ENCODE results near the gene DNM3.

DNM3 gene

DNA sequence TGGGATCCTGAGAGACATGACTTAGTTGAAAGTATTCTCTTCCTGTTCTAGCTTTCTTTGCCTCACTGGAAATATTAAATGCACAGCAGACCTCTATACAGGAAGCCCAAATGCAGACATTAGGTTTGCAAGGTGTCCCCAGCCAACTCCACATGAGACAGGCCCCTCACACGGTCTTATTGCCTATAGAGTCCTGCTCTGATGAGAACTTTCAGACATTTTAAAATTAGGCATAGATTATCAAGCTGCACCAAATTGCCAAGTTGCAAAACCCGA is 327.2 kb downstream of the DNM3 start:
- Histone ChIP-seq H3K14ac (ENCODE audit: low read length in 2 of 2) (no peak overlapping the region), H3K27me3 (ENCODE audit: control insufficient read depth in 1 of 2, insufficient read depth in 1 of 2, low read length in 2 of 2) (no peaks in the 10 kb centered on the region), H2BK12ac (ENCODE audit: low read length in 2 of 2) (peak overlapping the region in 1 of 2 experiments; percentile 52), H2BK120ac (ENCODE audit: low read depth, low read length) (no peak overlapping the region), H3K27ac (ENCODE audit: low read length, poor library complexity, severe bottlenecking) (peak overlapping the region; percentile 98), H2BK15ac (ENCODE audit: low read depth, poor library complexity, severe bottlenecking) (no peak overlapping the region), H3K9ac (ENCODE audit: low read length) (no peak overlapping the region), H3K4me2 (ENCODE audit: low read length, poor library complexity, severe bottlenecking) (peak overlapping the region; percentile 39), H3K36me3 (ENCODE audit: control insufficient read depth in 1 of 2, insufficient read depth in 2 of 2, low read depth in 1 of 2, low read length in 2 of 2) (no peaks in the 10 kb centered on the region), H2AK5ac (ENCODE audit: low read length, severe bottlenecking) (peak overlapping the region; percentile 92), H3K18ac (ENCODE audit: low read depth in 1 of 2, low read length in 2 of 2) (peak overlapping the region in 1 of 2 experiments; percentile 37), H3K4me3 (ENCODE audit: insufficient read depth in 1 of 2, low read depth in 1 of 2, low read length in 2 of 2) (no peak overlapping the region), H2BK5ac (ENCODE audit: low read depth, low read length, poor library complexity, severe bottlenecking) (peak overlapping the region; percentile 82), H4K8ac (ENCODE audit: low read length) (no peak overlapping the region), H3K79me1 (replicated peaks; ENCODE audit: low read length, poor library complexity, severe bottlenecking) (no peaks in the 10 kb centered on the region), H4K91ac (ENCODE audit: low read length) (peak overlapping the region; percentile 39), H2AFZ (ENCODE audit: low read depth, low read length) (no peak overlapping the region), H3K9me3 (ENCODE audit: control insufficient read depth, low read length) (no peaks in the 10 kb centered on the region), H3K4ac (ENCODE audit: low read depth in 1 of 2, low read length in 2 of 2) (no peak overlapping the region), H3K4me1 (ENCODE audit: control insufficient read depth, insufficient read depth, low read depth, low read length) (peaks cover 3% of the 10 kb centered on the region), H3K23ac (ENCODE audit: low read length in 2 of 2) (no peak overlapping the region)
- WGBS: 61% methylated on average over 2 of the region's 2 CpGs
- no peak for DNase-seq

- no peak for DNase-seq
Measured at GRCh38 chr1:172169836-172170235, 328.5 kb downstream of the DNM3 start.

DNA sequence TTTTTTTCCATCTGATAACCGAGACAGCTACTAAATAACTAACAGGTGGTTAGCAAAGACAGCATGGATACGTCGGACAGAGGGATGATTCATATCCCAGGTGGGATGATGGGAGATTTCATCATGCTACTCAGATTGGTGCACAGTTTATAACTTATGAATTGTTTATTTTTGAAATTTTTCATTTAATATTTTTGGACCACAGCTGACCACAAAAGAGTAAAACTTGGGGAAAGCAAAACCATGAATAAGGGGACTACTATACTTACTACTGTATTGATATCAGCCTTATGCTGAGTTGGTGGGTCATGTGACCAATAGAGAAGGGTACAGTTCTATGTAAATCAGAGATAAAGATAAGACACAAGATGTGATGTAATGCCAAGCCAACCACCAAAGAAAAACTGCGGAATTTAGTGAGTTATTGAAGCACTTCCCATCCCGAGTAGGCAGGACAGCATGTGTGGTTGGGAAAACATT is 331.1 kb downstream of the DNM3 start:
- H2AK5ac ChIP-seq (ENCODE audit: low read length, severe bottlenecking): no peak overlapping the region
- no peak overlapping the region for H3K14ac ChIP-seq (ENCODE audit: low read length in 2 of 2)
- no peak overlapping the region for H3K23ac ChIP-seq (ENCODE audit: low read length in 2 of 2)
- H2BK15ac ChIP-seq (ENCODE audit: low read depth, poor library complexity, severe bottlenecking): no peak overlapping the region
- H2BK5ac ChIP-seq (ENCODE audit: low read depth, low read length, poor library complexity, severe bottlenecking): no peak overlapping the region
- WGBS: 69% methylated on average over 5 of the region's 5 CpGs
- H3K27me3 ChIP-seq (ENCODE audit: control insufficient read depth in 1 of 2, insufficient read depth in 1 of 2, low read length in 2 of 2): no peaks in the 10 kb centered on the region
- H3K4ac ChIP-seq (ENCODE audit: low read depth in 1 of 2, low read length in 2 of 2): no peak overlapping the region
- H3K4me1 ChIP-seq (ENCODE audit: control insufficient read depth, insufficient read depth, low read depth, low read length): peaks cover 1% of the 10 kb centered on the region
- peak; percentile 24 for DNase-seq
- no peak overlapping the region for H2AFZ ChIP-seq (ENCODE audit: low read depth, low read length)
- no peak overlapping the region for H2BK12ac ChIP-seq (ENCODE audit: low read length in 2 of 2)
- no peak overlapping the region for H3K18ac ChIP-seq (ENCODE audit: low read depth in 1 of 2, low read length in 2 of 2)
- no peak overlapping the region for H3K9ac ChIP-seq (ENCODE audit: low read length)
- H4K8ac ChIP-seq (ENCODE audit: low read length): no peak overlapping the region
- no peak overlapping the region for H3K27ac ChIP-seq (ENCODE audit: low read length, poor library complexity, severe bottlenecking)
- H3K4me3 ChIP-seq (ENCODE audit: insufficient read depth in 1 of 2, low read depth in 1 of 2, low read length in 2 of 2): no peak overlapping the region
- no peaks in the 10 kb centered on the region for H3K9me3 ChIP-seq (ENCODE audit: control insufficient read depth, low read length)
- no peaks in the 10 kb centered on the region for H3K79me1 ChIP-seq (replicated peaks; ENCODE audit: low read length, poor library complexity, severe bottlenecking)
- no peaks in the 10 kb centered on the region for H3K36me3 ChIP-seq (ENCODE audit: control insufficient read depth in 1 of 2, insufficient read depth in 2 of 2, low read depth in 1 of 2, low read length in 2 of 2)
- no peak overlapping the region for H2BK120ac ChIP-seq (ENCODE audit: low read depth, low read length)
- H3K4me2 ChIP-seq (ENCODE audit: low read length, poor library complexity, severe bottlenecking): no peak overlapping the region
- H4K91ac ChIP-seq (ENCODE audit: low read length): no peak overlapping the region

More at GRCh38 chr1:172169836-172170235, 328.5 kb downstream of the DNM3 start:
- no peaks in the 10 kb centered on the region for H3K27me3 ChIP-seq (ENCODE audit: control insufficient read depth in 1 of 2, insufficient read depth in 1 of 2, low read length in 2 of 2)
- no peak overlapping the region for H4K91ac ChIP-seq (ENCODE audit: low read length)
- H3K14ac ChIP-seq (ENCODE audit: low read length in 2 of 2): no peak overlapping the region
- no peak overlapping the region for H3K27ac ChIP-seq (ENCODE audit: low read length, poor library complexity, severe bottlenecking)
- no peak overlapping the region for H2BK5ac ChIP-seq (ENCODE audit: low read depth, low read length, poor library complexity, severe bottlenecking)
- H3K79me1 ChIP-seq (replicated peaks; ENCODE audit: low read length, poor library complexity, severe bottlenecking): no peaks in the 10 kb centered on the region
- H3K18ac ChIP-seq (ENCODE audit: low read depth in 1 of 2, low read length in 2 of 2): no peak overlapping the region
- no peaks in the 10 kb centered on the region for H3K36me3 ChIP-seq (ENCODE audit: control insufficient read depth in 1 of 2, insufficient read depth in 2 of 2, low read depth in 1 of 2, low read length in 2 of 2)
- no peak overlapping the region for H3K23ac ChIP-seq (ENCODE audit: low read length in 2 of 2)
- no peak overlapping the region for H2BK12ac ChIP-seq (ENCODE audit: low read length in 2 of 2)
- no peak overlapping the region for H2AK5ac ChIP-seq (ENCODE audit: low read length, severe bottlenecking)
- no peak overlapping the region for H3K9ac ChIP-seq (ENCODE audit: low read length)
- H2AFZ ChIP-seq (ENCODE audit: low read depth, low read length): no peak overlapping the region
- peaks cover 1% of the 10 kb centered on the region for H3K4me1 ChIP-seq (ENCODE audit: control insufficient read depth, insufficient read depth, low read depth, low read length)
- H2BK15ac ChIP-seq (ENCODE audit: low read depth, poor library complexity, severe bottlenecking): no peak overlapping the region
- no peak overlapping the region for H2BK120ac ChIP-seq (ENCODE audit: low read depth, low read length)
- H3K4me2 ChIP-seq (ENCODE audit: low read length, poor library complexity, severe bottlenecking): no peak overlapping the region
- H3K4ac ChIP-seq (ENCODE audit: low read depth in 1 of 2, low read length in 2 of 2): no peak overlapping the region
- no peak overlapping the region for H4K8ac ChIP-seq (ENCODE audit: low read length)
- H3K4me3 ChIP-seq (ENCODE audit: insufficient read depth in 1 of 2, low read depth in 1 of 2, low read length in 2 of 2): no peak overlapping the region
- no peaks in the 10 kb centered on the region for H3K9me3 ChIP-seq (ENCODE audit: control insufficient read depth, low read length)

- Histone ChIP-seq H3K14ac (ENCODE audit: low read length in 2 of 2) (peak overlapping the region in 1 of 2 experiments; percentile 48), H3K4me3 (ENCODE audit: insufficient read depth in 1 of 2, low read depth in 1 of 2, low read length in 2 of 2) (no peak overlapping the region), H2BK120ac (ENCODE audit: low read depth, low read length) (no peak overlapping the region), H3K9ac (ENCODE audit: low read length) (no peak overlapping the region), H3K23ac (ENCODE audit: low read length in 2 of 2) (no peak overlapping the region), H4K91ac (ENCODE audit: low read length) (no peak overlapping the region), H3K79me1 (replicated peaks; ENCODE audit: low read length, poor library complexity, severe bottlenecking) (no peaks in the 10 kb centered on the region), H3K18ac (ENCODE audit: low read depth in 1 of 2, low read length in 2 of 2) (no peak overlapping the region), H3K4me2 (ENCODE audit: low read length, poor library complexity, severe bottlenecking) (no peak overlapping the region), H2AK5ac (ENCODE audit: low read length, severe bottlenecking) (no peak overlapping the region), H4K8ac (ENCODE audit: low read length) (no peak overlapping the region), H2BK5ac (ENCODE audit: low read depth, low read length, poor library complexity, severe bottlenecking) (no peak overlapping the region), H2BK12ac (ENCODE audit: low read length in 2 of 2) (peak overlapping the region in 1 of 2 experiments; percentile 63), H3K27ac (ENCODE audit: low read length, poor library complexity, severe bottlenecking) (peak overlapping the region; percentile 40), H2BK15ac (ENCODE audit: low read depth, poor library complexity, severe bottlenecking) (no peak overlapping the region), H3K9me3 (ENCODE audit: control insufficient read depth, low read length) (no peaks in the 10 kb centered on the region), H2AFZ (ENCODE audit: low read depth, low read length) (no peak overlapping the region), H3K4me1 (ENCODE audit: control insufficient read depth, insufficient read depth, low read depth, low read length) (no peaks in the 10 kb centered on the region), H3K4ac (ENCODE audit: low read depth in 1 of 2, low read length in 2 of 2) (no peak overlapping the region), H3K36me3 (ENCODE audit: control insufficient read depth in 1 of 2, insufficient read depth in 2 of 2, low read depth in 1 of 2, low read length in 2 of 2) (no peaks in the 10 kb centered on the region), H3K27me3 (ENCODE audit: control insufficient read depth in 1 of 2, insufficient read depth in 1 of 2, low read length in 2 of 2) (no peaks in the 10 kb centered on the region)
- 96% methylated on average over 1 of the region's 1 CpG for WGBS
- no peak for DNase-seq
Measured at GRCh38 chr1:172176206-172176605, 334.9 kb downstream of the DNM3 start.
